ENCODE results near the gene MED27. TPM values are rescaled to one million over a fixed set of nuclear protein-coding genes. Genes with fewer than 3 reads are reported as not detected.

MED27 gene
- total and polyA plus RNA-seq, 2 of the 8 experiments (the other 6 are each of a cell fraction or from before 2014, with no cell fraction given), result 29.9 to 56.5 TPM

- TF ChIP-seq CHD1 (IDR thresholded peaks at IDR 0.05; ENCODE audit: low read depth, low read length), result no peak
Measured at GRCh38 chr9:132109291-132109690, 29.6 kb upstream of the MED27 start (continued).
